ENCODE measurements around the gene SOS1.

DNA sequence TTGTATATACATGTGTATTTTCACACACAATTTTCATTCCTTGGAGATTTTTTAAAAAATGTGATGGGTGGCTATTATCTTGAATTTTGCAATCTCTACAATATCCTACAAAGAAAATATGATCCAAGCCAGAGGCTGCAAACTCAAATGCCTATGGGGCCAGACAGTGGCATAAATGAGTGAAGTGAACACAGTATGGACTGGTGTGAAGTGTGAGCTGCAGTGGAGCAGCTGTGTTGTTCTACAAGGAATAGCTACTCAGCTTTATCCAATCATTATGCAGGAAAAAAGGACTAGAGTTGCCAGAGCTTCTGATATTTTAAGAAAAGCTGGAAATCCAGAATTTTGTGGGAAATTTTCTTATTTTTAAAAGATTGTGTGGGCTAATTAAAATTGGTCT lies 169.1 kb downstream of the SOS1 start:
- TF ChIP-seq, protein P1, sequence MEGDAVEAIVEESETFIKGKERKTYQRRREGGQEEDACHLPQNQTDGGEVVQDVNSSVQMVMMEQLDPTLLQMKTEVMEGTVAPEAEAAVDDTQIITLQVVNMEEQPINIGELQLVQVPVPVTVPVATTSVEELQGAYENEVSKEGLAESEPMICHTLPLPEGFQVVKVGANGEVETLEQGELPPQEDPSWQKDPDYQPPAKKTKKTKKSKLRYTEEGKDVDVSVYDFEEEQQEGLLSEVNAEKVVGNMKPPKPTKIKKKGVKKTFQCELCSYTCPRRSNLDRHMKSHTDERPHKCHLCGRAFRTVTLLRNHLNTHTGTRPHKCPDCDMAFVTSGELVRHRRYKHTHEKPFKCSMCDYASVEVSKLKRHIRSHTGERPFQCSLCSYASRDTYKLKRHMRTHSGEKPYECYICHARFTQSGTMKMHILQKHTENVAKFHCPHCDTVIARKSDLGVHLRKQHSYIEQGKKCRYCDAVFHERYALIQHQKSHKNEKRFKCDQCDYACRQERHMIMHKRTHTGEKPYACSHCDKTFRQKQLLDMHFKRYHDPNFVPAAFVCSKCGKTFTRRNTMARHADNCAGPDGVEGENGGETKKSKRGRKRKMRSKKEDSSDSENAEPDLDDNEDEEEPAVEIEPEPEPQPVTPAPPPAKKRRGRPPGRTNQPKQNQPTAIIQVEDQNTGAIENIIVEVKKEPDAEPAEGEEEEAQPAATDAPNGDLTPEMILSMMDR (IDR thresholded peaks at IDR 0.05; ENCODE audit: insufficient read depth, low read length) = no peak
- TF ChIP-seq GABPA (IDR thresholded peaks at IDR 0.05; ENCODE audit: low read depth) = no peak
- TF ChIP-seq POLR2AphosphoS5 (IDR thresholded peaks at IDR 0.05; ENCODE audit: low read depth) = no peak
- TF ChIP-seq, protein P2, sequence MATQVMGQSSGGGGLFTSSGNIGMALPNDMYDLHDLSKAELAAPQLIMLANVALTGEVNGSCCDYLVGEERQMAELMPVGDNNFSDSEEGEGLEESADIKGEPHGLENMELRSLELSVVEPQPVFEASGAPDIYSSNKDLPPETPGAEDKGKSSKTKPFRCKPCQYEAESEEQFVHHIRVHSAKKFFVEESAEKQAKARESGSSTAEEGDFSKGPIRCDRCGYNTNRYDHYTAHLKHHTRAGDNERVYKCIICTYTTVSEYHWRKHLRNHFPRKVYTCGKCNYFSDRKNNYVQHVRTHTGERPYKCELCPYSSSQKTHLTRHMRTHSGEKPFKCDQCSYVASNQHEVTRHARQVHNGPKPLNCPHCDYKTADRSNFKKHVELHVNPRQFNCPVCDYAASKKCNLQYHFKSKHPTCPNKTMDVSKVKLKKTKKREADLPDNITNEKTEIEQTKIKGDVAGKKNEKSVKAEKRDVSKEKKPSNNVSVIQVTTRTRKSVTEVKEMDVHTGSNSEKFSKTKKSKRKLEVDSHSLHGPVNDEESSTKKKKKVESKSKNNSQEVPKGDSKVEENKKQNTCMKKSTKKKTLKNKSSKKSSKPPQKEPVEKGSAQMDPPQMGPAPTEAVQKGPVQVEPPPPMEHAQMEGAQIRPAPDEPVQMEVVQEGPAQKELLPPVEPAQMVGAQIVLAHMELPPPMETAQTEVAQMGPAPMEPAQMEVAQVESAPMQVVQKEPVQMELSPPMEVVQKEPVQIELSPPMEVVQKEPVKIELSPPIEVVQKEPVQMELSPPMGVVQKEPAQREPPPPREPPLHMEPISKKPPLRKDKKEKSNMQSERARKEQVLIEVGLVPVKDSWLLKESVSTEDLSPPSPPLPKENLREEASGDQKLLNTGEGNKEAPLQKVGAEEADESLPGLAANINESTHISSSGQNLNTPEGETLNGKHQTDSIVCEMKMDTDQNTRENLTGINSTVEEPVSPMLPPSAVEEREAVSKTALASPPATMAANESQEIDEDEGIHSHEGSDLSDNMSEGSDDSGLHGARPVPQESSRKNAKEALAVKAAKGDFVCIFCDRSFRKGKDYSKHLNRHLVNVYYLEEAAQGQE (IDR thresholded peaks at IDR 0.05; ENCODE audit: insufficient replicate concordance, low read depth) = no peak
